Ishikawa (cell line): ENCODE data around the gene RUSC2.

ENCODE experiments used
- MAX ChIP-seq: IDR thresholded peaks from 2 replicates; pipeline ENCODE4 v1.6.1; 2012
- RAD21 ChIP-seq: IDR thresholded peaks from 2 replicates; pipeline ENCODE4 v1.6.1; 2012; ENCODE audit warnings: low read depth
- YY1 ChIP-seq: IDR thresholded peaks from 2 replicates; pipeline ENCODE4 v1.6.1; 2012; ENCODE audit warnings: low read depth

GRCh38 chr9:35508069-35508468, 18.2 kb downstream of the RUSC2 start:
- TF ChIP-seq MAX (no peak), YY1 (no peak), RAD21 (no peak)
